Peyer's patch (tissue), 4 donors: ENCODE data around the gene CDX1. TPM values are rescaled to one million over a fixed set of nuclear protein-coding genes. Genes with fewer than 3 reads are reported as not detected.

ENCODE experiments used
- DNase-seq, 3 donors: peaks; one replicate each; pipeline ENCODE4 v3.0.0-alpha.2; 2017 to 2019
- H3K27ac ChIP-seq, 4 donors: fragments of 200-600 bp; sonication (generic); one replicate each; pipeline ENCODE4 v1.5.1; 2016 to 2019
- H3K27me3 ChIP-seq, 2 donors: fragments of 200-600 bp; sonication (generic); one replicate each; pipeline ENCODE4 v1.5.1; 2019
- H3K36me3 ChIP-seq, 3 donors: fragments of 200-600 bp; sonication (generic); one replicate each; pipeline ENCODE4 v1.5.1; 2016 to 2019
- H3K4me1 ChIP-seq, 4 donors: fragments of 200-600 bp; sonication (generic); one replicate each; pipeline ENCODE4 v1.5.1; 2016 to 2019
- H3K4me3 ChIP-seq, 4 donors: fragments of 200-600 bp; sonication (generic); 1 replicate in 3 of 4; 2 replicates in 1 of 4; pipeline ENCODE4 v1.5.1; 2016 to 2019; ENCODE audit warnings: mild to moderate bottlenecking in 1 of 4
- H3K9me3 ChIP-seq, 4 donors: fragments of 200-600 bp; sonication (generic); one replicate each; pipeline ENCODE4 v1.5.1; 2016 to 2019; ENCODE audit warnings: mild to moderate bottlenecking in 1 of 4
- CTCF ChIP-seq, 6 experiments: fragments of 450-650 bp in 4 of 6; fragments of 200-600 bp in 2 of 6; sonication (generic) in 1 of 6; IDR thresholded peaks; one replicate each; pipeline ENCODE4 v1.5.1; 2017 to 2019; ENCODE audit warnings: antibody characterized with exemption in 6 of 6, mild to moderate bottlenecking in 3 of 6, moderate library complexity in 1 of 6
- POLR2A ChIP-seq, 2 donors: fragments of 450-650 bp; IDR thresholded peaks; one replicate each; pipeline ENCODE4 v1.5.1; 2017; ENCODE audit warnings: antibody characterized with exemption in 2 of 2, mild to moderate bottlenecking in 2 of 2, moderate library complexity in 2 of 2
- total RNA-seq, 4 donors: library from RNA; depleted of rRNA; stranded (reverse); fragments of >200 nt; gene quantifications; one replicate each; pipeline ENCODE4 v1.1.0, GENCODE V29; 2016

Gene CDX1
- total RNA-seq, 4 donors from 2014 or later, result 177 to 429 (median 370) TPM

GRCh38 chr5:150124111-150124557 is 42.4 kb upstream of the CDX1 start:
- H3K36me3 ChIP-seq, result peaks cover 0 to 26% (median 0%) of the 10 kb centered on the region in 3 donors
- no peak overlapping the region for H3K27ac ChIP-seq
- no peaks in the 10 kb centered on the region for H3K9me3 ChIP-seq
- H3K27me3 ChIP-seq, result no peaks in the 10 kb centered on the region
- DNase-seq, result no peak
- no peak overlapping the region for H3K4me3 ChIP-seq
- peaks cover 0 to 10% (median 0%) of the 10 kb centered on the region in 4 donors for H3K4me1 ChIP-seq
- TF ChIP-seq CTCF (IDR thresholded peaks at IDR 0.05) (no peak), POLR2A (IDR thresholded peaks at IDR 0.05) (no peak)

DNA sequence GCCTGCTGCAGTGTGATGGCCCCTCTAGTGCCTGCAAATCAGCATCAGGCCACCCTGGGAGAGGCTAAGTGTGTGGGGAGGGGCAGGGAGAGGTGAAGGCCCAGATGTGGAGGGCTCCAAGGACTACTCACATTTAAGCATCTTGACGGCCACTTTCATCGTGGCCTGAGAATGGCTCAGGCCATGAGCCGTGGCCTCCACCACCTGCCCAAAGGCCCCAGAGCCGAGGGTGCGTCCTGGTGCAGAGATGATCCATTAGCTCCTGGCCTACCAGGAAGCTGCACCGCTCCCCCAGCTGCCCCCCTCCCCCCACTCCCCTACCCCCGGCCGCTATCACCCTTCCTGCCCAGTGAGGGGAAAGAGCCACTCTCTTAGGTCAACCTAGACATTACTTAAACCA is 42.0 kb upstream of the CDX1 start:
- H3K4me1 ChIP-seq, result peaks cover 0 to 12% (median 0%) of the 10 kb centered on the region in 4 donors
- no peaks in the 10 kb centered on the region for H3K9me3 ChIP-seq
- H3K27ac ChIP-seq, result no peak overlapping the region
- TF ChIP-seq CTCF (IDR thresholded peaks at IDR 0.05), result no peak
- TF ChIP-seq POLR2A (IDR thresholded peaks at IDR 0.05), result no peak
- H3K4me3 ChIP-seq, result no peak overlapping the region
- peaks cover 0 to 26% (median 0%) of the 10 kb centered on the region in 3 donors for H3K36me3 ChIP-seq
- no peak for DNase-seq
- no peaks in the 10 kb centered on the region for H3K27me3 ChIP-seq

- no peak overlapping the region for H3K4me3 ChIP-seq
- H3K4me1 ChIP-seq, result peaks cover 0 to 15% (median 0%) of the 10 kb centered on the region in 4 donors
- no peaks in the 10 kb centered on the region for H3K27me3 ChIP-seq
- no peaks in the 10 kb centered on the region for H3K9me3 ChIP-seq
- TF ChIP-seq CTCF (IDR thresholded peaks at IDR 0.05), result no peak
- no peak for TF ChIP-seq POLR2A (IDR thresholded peaks at IDR 0.05)
- H3K36me3 ChIP-seq, result peaks cover 0 to 22% (median 0%) of the 10 kb centered on the region in 3 donors
- DNase-seq, result no peak
- H3K27ac ChIP-seq, result no peak overlapping the region
Measured at GRCh38 chr5:150125334-150125733, 41.2 kb upstream of the CDX1 start.

DNA sequence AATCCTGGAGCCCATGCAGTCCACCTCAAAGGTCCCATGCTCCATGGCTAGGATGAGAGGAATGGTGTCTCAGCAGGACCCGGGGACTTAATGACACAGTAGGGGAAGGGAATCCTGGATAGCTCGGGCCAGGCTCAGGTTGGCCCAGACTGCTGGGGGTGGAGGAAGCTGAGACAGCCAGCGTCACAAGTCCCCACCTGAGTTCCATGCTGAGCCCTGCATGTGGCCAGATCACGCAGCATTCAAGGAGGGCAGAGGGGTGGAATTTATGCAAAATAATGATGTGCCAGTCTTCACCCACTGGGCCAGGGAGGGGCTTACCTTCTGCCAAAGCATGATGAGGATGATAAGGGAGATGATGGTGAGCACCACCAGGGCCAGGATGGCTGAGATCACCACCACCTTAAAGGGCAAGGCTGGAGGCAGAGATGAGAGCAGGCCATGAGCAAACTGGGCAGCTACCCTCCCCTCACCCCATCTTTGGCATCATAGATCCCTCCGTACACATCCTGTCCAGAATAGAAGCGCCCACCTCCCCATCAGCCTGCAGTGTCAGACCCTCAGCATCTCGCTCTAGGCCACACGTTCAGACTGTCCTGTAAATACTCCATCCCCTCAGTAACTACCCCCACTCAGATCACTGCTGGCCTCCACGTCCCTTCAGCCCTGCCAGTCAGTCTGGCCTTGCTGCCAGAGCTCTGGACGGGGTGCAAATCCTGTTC is 40.2 kb upstream of the CDX1 start:
- TF ChIP-seq CTCF (IDR thresholded peaks at IDR 0.05) (no peak), POLR2A (IDR thresholded peaks at IDR 0.05) (no peak)
- no peak overlapping the region for H3K27ac ChIP-seq
- no peaks in the 10 kb centered on the region for H3K9me3 ChIP-seq
- H3K36me3 ChIP-seq, result peaks cover 0 to 14% (median 0%) of the 10 kb centered on the region in 3 donors
- H3K4me3 ChIP-seq, result no peak overlapping the region
- H3K27me3 ChIP-seq, result no peaks in the 10 kb centered on the region
- H3K4me1 ChIP-seq, result peaks cover 0 to 15% (median 0%) of the 10 kb centered on the region in 4 donors
- no peak for DNase-seq

- Histone ChIP-seq H3K4me3 (no peak overlapping the region), H3K27ac (no peak overlapping the region), H3K4me1 (peaks cover 0 to 11% (median 0%) of the 10 kb centered on the region in 4 donors), H3K9me3 (no peaks in the 10 kb centered on the region), H3K27me3 (no peaks in the 10 kb centered on the region), H3K36me3 (peaks cover 0 to 14% (median 0%) of the 10 kb centered on the region in 3 donors)
- DNase-seq, result no peak
- TF ChIP-seq POLR2A (IDR thresholded peaks at IDR 0.05) (no peak), CTCF (IDR thresholded peaks at IDR 0.05) (no peak)
Measured at GRCh38 chr5:150126921-150127265, 39.7 kb upstream of the CDX1 start.
